ENCODE measurements around the gene PGGHG. TPM values are rescaled to one million over a fixed set of nuclear protein-coding genes. Genes with fewer than 3 reads are reported as not detected.

PGGHG gene
- polyA plus RNA-seq, 3 donors from 2014 or later: 8.1 to 17.4 (median 11.4) TPM

- Mint-ChIP-seq H3K4me3 (no peak overlapping the region), H3K27ac (peak overlapping the region in 1 of 6 donors; percentile 54)
These were observed 12.7 kb upstream of the PGGHG start for GRCh38 chr11:276219-276618.

GRCh38 chr11:278001-278951 is 10.7 kb upstream of the PGGHG start, which contains the start of gene NLRP6:
TSS of gene NLRP6 (plus strand) at chr11:278407. CDS start at chr11:278570, 163 bp downstream.
- no peak for DNase-seq
- peaks cover 43 to 51% of the 10 kb centered on the region in 2 donors for H3K4me1 Mint-ChIP-seq
- peak within 1 kb of the TSS; percentile 34 to 91 (median 79) for H3K27ac Mint-ChIP-seq
- H3K9me3 Mint-ChIP-seq: no peaks in the 10 kb centered on the region
- peak within 1 kb of the TSS; percentile 38 to 75 (median 70) for H3K4me3 Mint-ChIP-seq
- H3K36me3 Mint-ChIP-seq: peaks cover 4 to 9% (median 4%) of the 10 kb centered on the region in 3 donors
- peaks cover 7 to 20% (median 8%) of the 10 kb centered on the region in 3 donors for H3K27me3 Mint-ChIP-seq (ENCODE audit: low read depth in 3 of 3)

More at GRCh38 chr11:276219-276618, 12.7 kb upstream of the PGGHG start:
- H3K4me1 Mint-ChIP-seq: peaks cover 27 to 31% of the 10 kb centered on the region in 2 donors
- H3K36me3 Mint-ChIP-seq: peaks cover 0 to 4% (median 0%) of the 10 kb centered on the region in 3 donors
- no peaks in the 10 kb centered on the region for H3K9me3 Mint-ChIP-seq
- H3K27me3 Mint-ChIP-seq (ENCODE audit: low read depth in 3 of 3): peaks cover 5 to 16% (median 7%) of the 10 kb centered on the region in 3 donors
- DNase-seq: no peak

- Mint-ChIP-seq H3K4me1 (peaks cover 46 to 57% of the 10 kb centered on the region in 2 donors), H3K9me3 (no peaks in the 10 kb centered on the region), H3K27ac (peak overlapping the region in 3 of 6 donors; percentile 34 to 81 (median 80)), H3K4me3 (peak overlapping the region; percentile 38 to 75 (median 70)), H3K27me3 (ENCODE audit: low read depth in 3 of 3) (peaks cover 10 to 20% (median 10%) of the 10 kb centered on the region in 3 donors), H3K36me3 (peaks cover 4 to 9% (median 4%) of the 10 kb centered on the region in 3 donors)
- no peak for DNase-seq
These were observed 9.6 kb upstream of the PGGHG start for GRCh38 chr11:279040-279965.

- Mint-ChIP-seq H3K36me3 (peaks cover 4 to 9% (median 4%) of the 10 kb centered on the region in 3 donors), H3K4me1 (peaks cover 46 to 57% of the 10 kb centered on the region in 2 donors), H3K27me3 (ENCODE audit: low read depth in 3 of 3) (peaks cover 10 to 20% (median 10%) of the 10 kb centered on the region in 3 donors), H3K4me3 (peak overlapping the region; percentile 75 to 85 (median 82)), H3K27ac (no peak overlapping the region), H3K9me3 (no peaks in the 10 kb centered on the region)
- DNase-seq: peak; percentile 26 to 43 (median 35)
These were observed 8.8 kb upstream of the PGGHG start for GRCh38 chr11:279966-280705.

GRCh38 chr11:280706-281485 is 8.0 kb upstream of the PGGHG start:
- peak; percentile 35 to 56 (median 52) for DNase-seq
- peaks cover 10 to 20% (median 14%) of the 10 kb centered on the region in 3 donors for H3K27me3 Mint-ChIP-seq (ENCODE audit: low read depth in 3 of 3)
- peak overlapping the region in 3 of 6 donors; percentile 36 to 76 (median 66) for H3K27ac Mint-ChIP-seq
- H3K9me3 Mint-ChIP-seq: no peaks in the 10 kb centered on the region
- H3K36me3 Mint-ChIP-seq: peaks cover 4 to 9% (median 4%) of the 10 kb centered on the region in 3 donors
- H3K4me3 Mint-ChIP-seq: peak overlapping the region; percentile 79 to 86 (median 82)
- peaks cover 46 to 57% of the 10 kb centered on the region in 2 donors for H3K4me1 Mint-ChIP-seq

GRCh38 chr11:281486-282161 is 7.3 kb upstream of the PGGHG start:
- Mint-ChIP-seq H3K27me3 (ENCODE audit: low read depth in 3 of 3) (peaks cover 11 to 21% (median 14%) of the 10 kb centered on the region in 3 donors), H3K4me3 (peak overlapping the region; percentile 79 to 86 (median 82)), H3K4me1 (peaks cover 45 to 54% of the 10 kb centered on the region in 2 donors), H3K27ac (peak overlapping the region in 2 of 6 donors; percentile 36 to 53), H3K9me3 (no peaks in the 10 kb centered on the region), H3K36me3 (peaks cover 4 to 9% (median 4%) of the 10 kb centered on the region in 3 donors)
- no peak for DNase-seq

GRCh38 chr11:282171-282570 is 6.8 kb upstream of the PGGHG start:
- H3K27me3 Mint-ChIP-seq (ENCODE audit: low read depth in 3 of 3): peaks cover 12 to 25% (median 14%) of the 10 kb centered on the region in 3 donors
- H3K27ac Mint-ChIP-seq: peak overlapping the region in 2 of 6 donors; percentile 29 to 30
- H3K4me3 Mint-ChIP-seq: peak overlapping the region; percentile 63 to 86 (median 82)
- DNase-seq: no peak
- H3K4me1 Mint-ChIP-seq: peaks cover 47 to 54% of the 10 kb centered on the region in 2 donors
- no peaks in the 10 kb centered on the region for H3K9me3 Mint-ChIP-seq
- peaks cover 4 to 5% (median 4%) of the 10 kb centered on the region in 3 donors for H3K36me3 Mint-ChIP-seq

- H3K36me3 Mint-ChIP-seq: peaks cover 4 to 5% (median 4%) of the 10 kb centered on the region in 3 donors
- peaks cover 43 to 51% of the 10 kb centered on the region in 2 donors for H3K4me1 Mint-ChIP-seq
- H3K27me3 Mint-ChIP-seq (ENCODE audit: low read depth in 3 of 3): peaks cover 12 to 22% (median 14%) of the 10 kb centered on the region in 3 donors
- H3K4me3 Mint-ChIP-seq: peak overlapping the region; percentile 43 to 86 (median 66)
- no peak for DNase-seq
- H3K27ac Mint-ChIP-seq: peak overlapping the region in 3 of 6 donors; percentile 15 to 51 (median 30)
- no peaks in the 10 kb centered on the region for H3K9me3 Mint-ChIP-seq
These were observed 6.1 kb upstream of the PGGHG start for GRCh38 chr11:282630-283360.

GRCh38 chr11:283405-284104 is 5.4 kb upstream of the PGGHG start:
- DNase-seq: no peak
- peaks cover 12 to 25% (median 16%) of the 10 kb centered on the region in 3 donors for H3K27me3 Mint-ChIP-seq (ENCODE audit: low read depth in 3 of 3)
- H3K9me3 Mint-ChIP-seq: no peaks in the 10 kb centered on the region
- peak overlapping the region in 2 of 5 donors; percentile 32 to 55 for H3K4me3 Mint-ChIP-seq
- peaks cover 4 to 5% (median 4%) of the 10 kb centered on the region in 3 donors for H3K36me3 Mint-ChIP-seq
- H3K27ac Mint-ChIP-seq: peak overlapping the region in 2 of 6 donors; percentile 39 to 49
- peaks cover 44 to 49% of the 10 kb centered on the region in 2 donors for H3K4me1 Mint-ChIP-seq

GRCh38 chr11:284105-285020 is 4.6 kb upstream of the PGGHG start:
- H3K4me3 Mint-ChIP-seq: no peak overlapping the region
- H3K27ac Mint-ChIP-seq: no peak overlapping the region

More at GRCh38 chr11:284105-285020, 4.6 kb upstream of the PGGHG start:
- H3K27me3 Mint-ChIP-seq (ENCODE audit: low read depth in 3 of 3): peaks cover 12 to 22% (median 16%) of the 10 kb centered on the region in 3 donors
- no peaks in the 10 kb centered on the region for H3K9me3 Mint-ChIP-seq
- peaks cover 4 to 5% (median 4%) of the 10 kb centered on the region in 3 donors for H3K36me3 Mint-ChIP-seq
- H3K4me1 Mint-ChIP-seq: peaks cover 42 to 47% of the 10 kb centered on the region in 2 donors
- DNase-seq: no peak
